Frontal cortex (tissue), 4 donors: ENCODE results near the gene CXCL5. TPM values are rescaled to one million over a fixed set of nuclear protein-coding genes. Genes with fewer than 3 reads are reported as not detected.
A peak's percentile ranks its signal among the peaks of the same experiment; 100 is the strongest.
"Not testable (repeated sequence)": the region's sequence is repeated elsewhere in the genome, so short reads cannot be mapped to it uniquely, and the experiment has no call there.

Experiments
- DNase-seq, 2 donors: peaks; one replicate each; pipeline ENCODE4 v3.0.0; 2012; ENCODE audit warnings: low spot score in 2 of 2
- FAIRE-seq: peaks from 2 replicates; lab custom pipeline; 2012; peaks lifted over from hg19 to GRCh38; lab: Jason Lieb, UNC
- total RNA-seq: library from RNA; depleted of rRNA; stranded (reverse); fragments of >200 nt; gene quantifications from one replicate; pipeline ENCODE4 v1.2.3, GENCODE V29; 2014
- donor health status: control.
- donor health status: control.
- donor health status: control.

Gene CXCL5
- total RNA-seq, 1 donor from 2014 or later = not detected

- no peak for FAIRE-seq
- no peak for DNase-seq
These were observed 17.6 kb upstream of the CXCL5 start for GRCh38 chr4:74016068-74016467.

- DNase-seq (no peak), FAIRE-seq (no peak)
These were observed 16.8 kb upstream of the CXCL5 start for GRCh38 chr4:74015126-74015780.

GRCh38 chr4:74014332-74014731, 15.9 kb upstream of the CXCL5 start:
- FAIRE-seq (no peak), DNase-seq (no peak)

GRCh38 chr4:74013264-74013663, 14.8 kb upstream of the CXCL5 start:
- DNase-seq = no peak
- FAIRE-seq = no peak

- FAIRE-seq = no peak
These were observed 13.7 kb upstream of the CXCL5 start for GRCh38 chr4:74012130-74012529.

GRCh38 chr4:74009307-74009706, 10.8 kb upstream of the CXCL5 start:
- FAIRE-seq = no peak
- no peak for DNase-seq

More at GRCh38 chr4:74012130-74012529, 13.7 kb upstream of the CXCL5 start:
- no peak for DNase-seq

GRCh38 chr4:74006009-74006476, 7.6 kb upstream of the CXCL5 start:
- FAIRE-seq (no peak), DNase-seq (no peak)

- DNase-seq (no peak), FAIRE-seq (no peak)
These were observed 7.1 kb upstream of the CXCL5 start for GRCh38 chr4:74005528-74005927.

- FAIRE-seq (no peak), DNase-seq (no peak)
These were observed 6.2 kb upstream of the CXCL5 start for GRCh38 chr4:74004668-74005067.

- FAIRE-seq (no peak), DNase-seq (no peak)
These were observed 1.8 kb upstream of the CXCL5 start for GRCh38 chr4:74000301-74000700.

GRCh38 chr4:73992050-73992449, 6.4 kb downstream of the CXCL5 start:
- FAIRE-seq = no peak

GRCh38 chr4:73991742-73992000, 6.8 kb downstream of the CXCL5 start:
- FAIRE-seq (no peak), DNase-seq (no peak)

More at GRCh38 chr4:73992050-73992449, 6.4 kb downstream of the CXCL5 start:
- no peak for DNase-seq

GRCh38 chr4:73990988-73991741, 7.3 kb downstream of the CXCL5 start:
- no peak for DNase-seq
- no peak for FAIRE-seq

- no peak for FAIRE-seq
- no peak for DNase-seq
These were observed 8.5 kb downstream of the CXCL5 start for GRCh38 chr4:73989928-73990327.

- FAIRE-seq = no peak
- no peak for DNase-seq
These were observed 9.4 kb downstream of the CXCL5 start for GRCh38 chr4:73989031-73989430.

GRCh38 chr4:73988061-73988460, 10.4 kb downstream of the CXCL5 start, which contains the start of gene PPBP:
PPBP (minus strand) TSS chr4:73988190; CDS start chr4:73988103, 87 bp downstream.
- DNase-seq = no peak
- no peak for FAIRE-seq

- DNase-seq = no peak
- no peak for FAIRE-seq
These were observed 13.0 kb downstream of the CXCL5 start for GRCh38 chr4:73985528-73985852.

- no peak for DNase-seq
- peak; percentile 43 for FAIRE-seq
These were observed 13.5 kb downstream of the CXCL5 start for GRCh38 chr4:73984736-73985527.

- DNase-seq, FAIRE-seq: not testable (repeated sequence)
These were observed 17.3 kb downstream of the CXCL5 start for GRCh38 chr4:73981175-73981574.

GRCh38 chr4:73979407-73979957, 19.0 kb downstream of the CXCL5 start:
- no peak for FAIRE-seq
- DNase-seq = no peak

- DNase-seq = no peak
- no peak for FAIRE-seq
These were observed 19.6 kb downstream of the CXCL5 start for GRCh38 chr4:73978886-73979285.
